GM19099 (cell line): ENCODE measurements around the gene MPPED1.

Experiments used
- POLR2A ChIP-seq: IDR thresholded peaks from 3 replicates; pipeline ENCODE4 v1.6.1; 2011; ENCODE audit warnings: low read depth; ENCODE audit not compliant: insufficient read length; ENCODE audit errors: extremely low read depth

MPPED1 gene

GRCh38 chr22:43529934-43530333 lies 118.1 kb downstream of the MPPED1 start:
- no peak for TF ChIP-seq POLR2A

GRCh38 chr22:43530349-43531201 lies 118.8 kb downstream of the MPPED1 start:
- no peak for TF ChIP-seq POLR2A

GRCh38 chr22:43531651-43532050 lies 119.8 kb downstream of the MPPED1 start:
- no peak for TF ChIP-seq POLR2A

GRCh38 chr22:43532301-43533155 lies 120.7 kb downstream of the MPPED1 start:
- no peak for TF ChIP-seq POLR2A

GRCh38 chr22:43533156-43533530 lies 121.3 kb downstream of the MPPED1 start:
- TF ChIP-seq POLR2A = no peak

- no peak for TF ChIP-seq POLR2A
Measured at GRCh38 chr22:43533656-43534428, 122.0 kb downstream of the MPPED1 start.

GRCh38 chr22:43534916-43535315 lies 123.1 kb downstream of the MPPED1 start:
- TF ChIP-seq POLR2A = no peak

- no peak for TF ChIP-seq POLR2A
Measured at GRCh38 chr22:43535336-43535735, 123.5 kb downstream of the MPPED1 start.

- TF ChIP-seq POLR2A = no peak
Measured at GRCh38 chr22:43535741-43536140, 123.9 kb downstream of the MPPED1 start.

- TF ChIP-seq POLR2A = no peak
Measured at GRCh38 chr22:43537019-43537585, 125.3 kb downstream of the MPPED1 start.

- TF ChIP-seq POLR2A = no peak
Measured at GRCh38 chr22:43539572-43540528, 128.0 kb downstream of the MPPED1 start.

- no peak for TF ChIP-seq POLR2A
Measured at GRCh38 chr22:43540529-43540923, 128.7 kb downstream of the MPPED1 start.

GRCh38 chr22:43541022-43541421 lies 129.2 kb downstream of the MPPED1 start:
- TF ChIP-seq POLR2A = no peak
